GM18907 (cell line): ENCODE measurements around the gene SGIP1.
"Not testable (repeated sequence)": the region's sequence is repeated elsewhere in the genome, so short reads cannot be mapped to it uniquely, and the experiment has no call there.

Source experiments
- ATAC-seq: cut with Tn5 transposase; IDR thresholded peaks from one replicate; pipeline ENCODE4 v1.9.1; 2021; ENCODE audit warnings: mild to moderate bottlenecking, moderate library complexity; ENCODE audit not compliant: unreplicated experiment

SGIP1 gene

DNA sequence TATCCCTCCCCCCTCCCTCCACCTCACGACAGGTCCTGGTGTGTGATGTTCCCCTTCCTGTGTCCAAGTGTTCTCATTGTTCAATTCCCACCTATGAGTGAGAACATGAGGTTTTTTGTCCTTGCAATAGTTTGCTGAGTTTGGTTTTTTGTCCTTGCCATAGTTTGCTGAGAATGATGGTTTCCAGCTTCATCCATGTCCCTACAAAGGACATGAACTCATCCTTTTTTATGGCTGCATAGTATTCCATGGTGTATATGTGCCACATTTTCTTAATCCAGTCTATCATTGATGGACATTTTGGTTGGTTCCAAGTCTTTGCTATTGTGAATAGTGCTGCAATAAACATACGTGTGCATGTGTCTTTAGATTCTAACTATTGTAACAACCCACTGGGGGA is 261.9 kb downstream of the SGIP1 start:
- ATAC-seq: not testable (repeated sequence)
